HG03460 (cell line): ENCODE results near the gene LRRFIP1.
"Not testable (repeated sequence)": the region's sequence is repeated elsewhere in the genome, so short reads cannot be mapped to it uniquely, and the experiment has no call there.

ENCODE experiments used
- ATAC-seq: cut with Tn5 transposase; IDR thresholded peaks from one replicate; pipeline ENCODE4 v1.9.1; 2021; ENCODE audit not compliant: unreplicated experiment

Gene LRRFIP1

DNA sequence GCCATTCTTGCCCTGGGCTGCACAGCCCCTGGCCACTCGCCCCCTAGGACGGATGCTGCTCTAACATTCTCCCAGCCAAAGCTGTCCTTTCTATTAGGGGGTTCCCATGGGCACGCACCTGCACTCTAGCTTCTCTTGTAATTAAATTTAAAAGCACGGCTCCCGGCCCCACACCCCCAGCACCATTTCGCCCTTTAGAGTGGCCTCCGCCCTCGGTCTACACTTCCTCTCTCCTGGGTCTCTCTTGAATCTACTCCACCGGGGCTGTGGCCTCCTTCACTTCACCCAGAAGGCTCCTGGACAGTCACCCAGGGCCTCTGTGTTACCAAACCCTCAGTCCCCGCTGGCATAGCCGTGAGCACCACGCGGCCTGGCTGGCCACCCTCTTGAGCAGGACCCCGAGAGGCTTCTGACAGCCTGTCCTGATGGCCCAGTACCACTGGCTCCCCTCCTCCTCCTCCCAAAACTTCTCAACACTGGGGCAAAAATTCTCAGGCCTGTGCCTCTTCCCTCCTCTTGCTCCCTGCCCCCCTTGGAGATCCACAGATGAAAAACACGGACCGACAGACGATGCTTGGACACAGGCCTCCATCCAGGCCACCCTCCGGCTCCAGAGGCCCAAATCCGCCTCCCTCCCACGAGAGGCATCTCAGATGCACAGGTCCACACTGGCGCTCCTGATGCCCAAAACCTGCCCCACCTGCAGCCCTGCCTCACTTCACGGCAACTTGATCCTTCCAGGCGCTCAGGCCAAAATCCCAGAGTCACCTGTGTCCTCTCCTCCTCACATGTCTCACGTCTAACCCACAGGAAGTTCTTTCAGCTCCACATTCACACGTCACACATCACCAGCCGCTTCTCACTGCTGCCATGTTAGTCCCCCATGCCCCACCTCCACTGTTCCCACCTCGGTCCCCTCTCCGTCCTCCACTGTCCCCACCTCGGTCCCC is 29.9 kb upstream of the LRRFIP1 start:
- ATAC-seq: no peak

DNA sequence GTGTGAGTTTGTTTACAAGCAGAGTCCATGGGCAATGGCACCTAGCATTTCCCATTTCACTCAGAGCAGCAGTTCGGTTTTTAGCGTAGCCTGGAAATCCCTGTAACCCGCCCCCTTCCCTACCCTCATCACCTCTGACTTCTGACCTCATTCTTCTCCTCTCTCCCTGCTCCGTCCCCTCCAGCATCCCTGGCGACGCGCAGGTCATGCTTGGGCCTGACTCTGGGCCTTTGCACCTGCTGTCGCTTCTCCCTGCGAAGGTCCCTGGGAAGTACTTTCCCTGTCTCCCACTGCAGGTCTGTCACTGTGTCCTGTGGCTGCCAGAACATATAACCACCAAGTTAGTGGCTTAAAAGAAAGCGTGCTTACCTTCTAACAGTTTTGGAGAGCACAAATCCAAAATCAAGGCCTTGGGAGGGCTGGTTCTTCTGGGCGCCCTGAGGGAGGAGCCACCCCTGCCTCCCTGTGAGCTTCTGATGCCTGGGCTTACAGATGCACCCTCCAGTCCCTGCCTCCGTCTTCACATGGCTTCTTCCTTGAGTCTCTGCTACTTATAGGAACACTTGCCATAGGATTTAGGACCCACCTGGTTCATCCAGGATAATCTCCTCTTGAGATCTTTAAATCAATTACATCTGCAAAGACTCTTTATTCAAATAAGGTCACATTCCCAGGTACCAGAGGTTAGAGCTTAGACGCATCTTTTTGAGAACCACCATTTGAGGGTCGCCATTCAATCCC is 28.7 kb upstream of the LRRFIP1 start:
- no peak for ATAC-seq

DNA sequence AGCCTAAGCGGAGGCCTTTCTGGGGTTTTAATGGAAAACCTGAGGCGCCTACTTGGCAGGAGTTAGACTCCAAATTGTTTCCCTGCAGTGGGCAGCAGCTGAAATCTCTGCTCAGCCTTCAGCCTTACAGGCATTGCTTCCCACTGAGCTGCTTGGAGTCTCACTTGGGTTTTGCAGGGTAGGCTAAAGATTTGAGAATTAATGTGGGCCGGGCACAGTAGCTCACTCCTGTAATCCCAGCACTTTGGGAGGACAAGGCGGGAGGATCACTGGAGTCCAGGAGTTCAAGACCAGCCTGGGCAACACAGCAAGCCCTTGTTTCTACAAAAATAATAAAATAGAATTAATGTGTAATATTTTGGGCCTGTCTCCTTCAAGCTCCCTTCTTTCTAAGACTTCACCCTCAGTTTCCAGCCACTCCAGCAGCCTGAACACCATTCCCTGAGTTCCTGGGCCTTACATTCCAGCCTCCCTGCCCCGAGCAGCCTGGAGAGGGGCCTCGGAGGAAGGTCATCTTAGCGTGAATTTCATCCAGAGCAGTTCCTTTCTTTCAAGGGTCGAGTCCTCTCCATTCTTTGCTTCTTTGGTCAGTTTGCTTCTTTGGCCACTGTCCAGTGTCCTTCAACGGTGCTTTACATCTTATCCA is 27.8 kb upstream of the LRRFIP1 start:
- no peak for ATAC-seq

DNA sequence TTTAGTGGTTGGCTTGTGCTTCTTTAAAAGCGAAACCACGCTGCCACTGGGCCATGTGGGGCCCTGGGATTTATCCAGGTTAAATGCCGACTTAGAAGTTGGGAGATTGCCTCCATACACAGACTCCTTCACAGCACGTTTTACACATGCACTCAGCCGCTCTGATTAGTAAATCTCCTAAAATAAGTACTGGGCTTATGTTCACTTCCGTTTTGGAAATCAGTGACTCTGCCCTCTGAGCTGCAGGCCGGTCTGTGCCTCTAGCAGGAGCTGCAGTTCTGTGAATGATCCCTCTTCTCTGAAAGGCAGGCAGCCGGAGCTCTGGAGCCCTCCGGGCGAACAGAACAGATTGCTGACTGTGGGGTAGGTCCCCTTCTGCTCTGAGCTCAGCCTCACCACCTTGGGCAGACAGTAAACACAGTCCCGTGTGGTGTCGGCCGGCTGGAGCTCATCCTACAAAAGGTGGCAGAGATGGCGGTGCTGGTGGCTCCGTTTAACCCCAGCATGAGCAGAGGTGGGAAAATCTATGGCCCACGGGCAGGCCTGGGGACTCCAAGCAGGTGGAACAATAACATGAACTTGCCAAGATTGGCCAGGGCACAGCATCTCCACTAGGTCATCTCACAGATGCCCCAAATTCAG is 27.1 kb upstream of the LRRFIP1 start:
- no peak for ATAC-seq

- ATAC-seq: no peak
Measured at GRCh38 chr2:237601453-237602116, 25.8 kb upstream of the LRRFIP1 start.

DNA sequence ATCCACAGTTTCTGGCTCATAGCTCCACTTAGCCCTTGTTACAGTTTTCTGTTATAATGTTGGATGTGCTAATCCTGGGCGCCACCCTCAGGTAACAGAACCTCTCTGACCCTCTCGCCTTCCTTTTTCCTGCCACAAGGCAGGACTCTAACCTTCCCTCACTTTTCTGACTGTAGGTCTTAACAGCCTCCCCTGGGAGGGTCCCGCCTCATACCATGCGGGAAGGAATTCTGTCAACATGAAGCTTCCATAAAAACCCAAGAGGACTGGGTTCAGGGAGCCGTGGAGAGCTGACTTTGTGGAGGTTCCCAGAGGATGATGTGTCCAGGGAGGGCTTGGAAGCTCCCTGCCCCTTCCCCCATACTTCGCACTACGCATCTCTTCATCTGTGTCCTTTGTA is 25.0 kb upstream of the LRRFIP1 start:
- ATAC-seq: no peak

- no peak for ATAC-seq
Measured at GRCh38 chr2:237603049-237603717, 24.2 kb upstream of the LRRFIP1 start.

GRCh38 chr2:237603718-237604362 is 23.5 kb upstream of the LRRFIP1 start:
- ATAC-seq: no peak

GRCh38 chr2:237604391-237604790 is 23.0 kb upstream of the LRRFIP1 start:
- no peak for ATAC-seq

DNA sequence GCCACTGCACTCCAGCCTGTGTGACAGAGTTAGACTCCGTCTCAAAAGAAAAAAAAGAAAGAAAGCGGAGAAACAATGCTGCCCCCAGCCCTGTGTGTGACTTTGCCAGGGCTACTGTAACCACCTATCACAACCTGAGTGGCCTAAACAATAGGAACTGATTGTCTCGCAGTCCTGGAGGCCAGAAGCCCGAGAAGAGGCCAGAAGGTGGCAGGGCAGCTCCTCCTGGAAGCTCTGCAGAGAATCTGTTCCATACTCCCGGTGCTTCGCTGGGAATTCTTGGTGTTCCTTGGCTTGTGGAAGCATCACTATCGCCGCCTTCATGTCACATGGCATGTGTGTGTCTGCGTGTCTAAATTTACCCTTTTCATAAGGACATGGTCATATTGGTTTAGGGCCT is 22.4 kb upstream of the LRRFIP1 start:
- no peak for ATAC-seq

DNA sequence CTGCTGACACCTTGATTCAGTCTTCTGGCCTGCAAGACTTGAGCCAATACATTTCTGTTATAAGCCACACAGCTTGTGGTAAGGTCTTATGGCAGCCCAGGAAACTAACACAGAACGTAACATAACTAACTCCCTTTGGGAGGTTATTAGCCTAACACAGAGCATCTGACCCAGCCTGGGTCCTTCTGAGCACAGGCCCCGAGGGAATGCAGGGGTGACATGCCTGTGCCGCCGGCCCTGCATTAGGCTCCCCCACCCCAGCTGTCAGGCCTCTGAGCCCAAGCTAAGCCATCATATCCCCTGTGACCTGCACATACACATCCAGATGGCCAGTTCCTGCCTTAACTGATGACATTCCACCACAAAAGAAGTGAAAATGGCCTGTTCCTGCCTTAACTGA is 20.9 kb upstream of the LRRFIP1 start:
- not testable (repeated sequence) for ATAC-seq

DNA sequence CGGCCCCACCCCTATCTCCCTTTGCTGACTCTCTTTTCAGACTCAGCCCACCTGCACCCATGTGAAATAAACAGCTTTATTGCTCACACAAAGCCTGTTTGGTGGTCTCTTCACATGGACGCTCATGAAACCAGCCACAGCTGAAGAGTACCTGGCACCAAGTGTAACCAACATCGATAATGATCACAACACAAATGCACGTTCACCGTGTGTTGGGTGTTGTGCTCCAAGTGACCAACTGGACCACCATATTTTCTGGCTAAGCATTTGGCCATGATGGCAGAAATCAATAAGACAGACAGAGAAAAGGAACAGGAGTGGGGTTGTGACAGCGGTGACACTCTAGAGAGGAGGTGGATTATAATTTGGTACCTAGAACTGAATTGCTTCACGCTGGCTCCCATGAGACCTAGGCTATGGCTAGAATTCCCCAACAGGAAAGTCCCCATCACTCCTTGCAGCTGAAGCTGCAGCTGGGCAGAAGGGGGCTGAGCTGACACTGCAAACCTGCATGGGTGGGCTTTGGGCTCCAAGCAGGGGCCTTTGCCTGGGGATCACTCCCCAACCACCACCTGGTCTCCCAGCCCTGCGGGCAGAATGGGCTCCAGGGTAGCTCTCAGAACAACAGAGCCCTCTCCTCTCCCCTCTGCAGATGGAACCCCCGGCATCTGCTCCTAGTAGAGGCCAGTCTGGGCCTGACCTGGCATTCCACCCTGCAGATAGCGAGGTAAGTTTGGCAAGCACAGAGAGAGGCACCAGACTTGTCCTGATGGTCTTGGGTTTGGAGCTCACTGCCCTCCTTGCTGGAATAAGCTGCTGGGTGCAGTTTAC is 14.6 kb upstream of the LRRFIP1 start:
- ATAC-seq: no peak

DNA sequence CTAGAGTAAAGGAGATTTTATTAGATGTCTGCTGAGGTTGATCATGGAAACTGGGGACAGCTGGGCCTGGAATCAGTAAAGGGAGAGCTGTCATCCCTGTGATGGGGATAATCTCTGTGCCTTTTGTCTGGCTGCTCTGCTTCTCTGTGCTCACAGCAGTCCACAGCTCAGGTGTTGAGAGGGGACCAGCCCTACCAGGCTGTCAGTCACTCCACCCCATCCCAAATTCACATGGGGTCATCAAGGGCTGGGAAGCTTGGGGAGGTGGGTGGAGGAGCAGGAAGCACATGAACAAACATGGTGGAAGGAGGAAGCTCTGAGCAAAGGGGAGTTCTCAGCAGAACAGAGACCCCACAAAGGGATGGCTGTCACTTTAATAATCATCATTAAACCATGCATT is 13.7 kb upstream of the LRRFIP1 start:
- no peak for ATAC-seq

- ATAC-seq: no peak
Measured at GRCh38 chr2:237614151-237614720, 13.2 kb upstream of the LRRFIP1 start.

DNA sequence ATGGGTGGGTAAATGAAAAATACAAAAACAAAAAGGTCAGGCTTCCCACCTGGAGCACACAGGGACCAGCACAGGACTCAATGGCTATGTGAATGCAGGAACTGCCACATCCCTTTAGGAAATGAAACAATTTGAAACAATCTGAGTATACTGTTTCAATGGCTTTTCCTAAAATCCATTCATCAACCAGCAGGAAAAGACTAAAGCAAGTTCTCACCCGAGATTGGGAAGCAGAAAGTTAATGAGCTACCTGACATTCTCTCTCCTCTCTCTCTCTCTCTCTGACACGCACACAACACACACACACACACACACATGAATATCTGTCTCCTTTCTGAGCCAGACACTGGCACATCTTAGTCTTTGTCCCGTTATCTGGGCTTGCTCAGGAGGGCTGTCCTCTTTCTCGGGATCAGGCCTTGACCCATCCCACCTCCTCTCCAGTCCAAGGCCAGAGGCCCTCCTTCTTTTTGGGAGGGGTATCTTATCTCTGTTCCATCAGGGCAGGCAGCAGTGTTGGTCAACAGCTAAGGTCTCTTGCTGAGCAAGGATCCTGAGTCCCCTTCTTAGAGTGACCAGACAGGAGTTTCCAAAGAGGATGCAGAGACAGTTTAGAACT is 11.6 kb upstream of the LRRFIP1 start:
- no peak for ATAC-seq

DNA sequence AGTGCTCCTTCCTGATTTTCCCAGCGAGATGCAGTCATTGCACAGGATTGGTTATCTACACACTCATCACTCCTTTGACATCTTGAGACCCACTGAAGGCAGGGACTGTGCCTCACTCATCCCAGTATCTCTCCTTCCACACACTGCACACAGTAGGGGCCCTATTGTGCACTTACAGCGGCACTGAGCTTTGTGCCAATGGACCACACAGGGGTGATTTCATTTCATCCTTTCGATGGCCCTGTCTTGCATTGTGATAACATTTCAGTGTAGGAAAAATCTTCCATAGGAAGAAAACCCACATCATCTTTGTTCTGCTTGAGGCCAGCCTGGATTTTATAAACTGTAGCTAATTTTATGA is 11.0 kb upstream of the LRRFIP1 start:
- no peak for ATAC-seq

DNA sequence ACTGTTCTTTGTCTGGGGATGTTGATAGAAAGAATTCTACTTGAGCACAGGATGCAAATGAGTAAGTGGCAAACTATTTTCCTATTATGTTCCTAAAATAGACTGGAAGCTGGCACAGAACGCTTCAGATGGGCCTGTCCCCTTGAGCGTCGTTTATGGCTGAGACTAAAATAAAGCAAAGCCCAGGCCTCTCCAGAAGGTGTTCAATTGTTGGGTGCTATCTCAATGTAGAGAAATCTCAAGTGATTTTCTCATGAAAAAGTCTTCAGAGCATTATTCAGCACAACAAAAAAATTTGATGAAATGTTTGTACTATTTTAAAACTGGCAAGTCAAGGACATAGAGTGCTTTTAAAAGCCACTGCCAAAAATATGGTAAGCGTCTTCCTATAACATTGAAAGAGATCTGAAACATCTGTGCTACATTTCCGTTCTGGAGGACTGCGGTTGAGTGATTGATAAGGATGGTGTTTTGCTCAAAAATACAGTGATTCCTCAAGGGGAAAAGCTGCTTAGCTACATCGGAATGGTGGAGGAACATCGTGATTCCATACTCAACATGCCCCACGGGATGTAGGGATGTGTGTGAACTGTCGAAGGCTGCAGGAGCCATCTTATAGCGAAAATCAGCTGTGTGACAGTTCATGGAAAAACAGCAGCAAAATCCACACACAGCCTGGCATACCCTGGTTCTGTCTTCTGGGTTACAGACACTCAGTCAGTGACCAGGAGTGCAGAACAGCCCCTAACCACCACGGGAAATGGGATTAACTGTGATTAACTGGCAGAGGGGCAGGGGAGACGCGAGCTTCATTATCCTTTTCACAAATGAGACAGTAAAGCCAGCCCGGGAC is 10.4 kb upstream of the LRRFIP1 start:
- no peak for ATAC-seq
